HT1080 (cell line): Measurements from ENCODE around the gene PPAN. TPM values are rescaled to one million over a fixed set of nuclear protein-coding genes. Genes with fewer than 3 reads are reported as not detected.

Experiments
- DNase-seq: peaks from one replicate; pipeline ENCODE4 v3.0.0-alpha.2; 2015; ENCODE audit warnings: low read depth
- small RNA-seq: library from RNA; depleted of rRNA; stranded (forward); fragments of <200 nt; gene quantifications from one replicate; pipeline ENCODE3, GENCODE V24; 2014
- total RNA-seq: library from RNA; depleted of rRNA; stranded (reverse); fragments of >200 nt; shearing (Covaris generic); gene quantifications from 2 replicates; pipeline ENCODE4 v1.2.3, GENCODE V29; 2014; rRNA removed

PPAN gene
- total RNA-seq, 1 experiment from 2014 or later = 79.6 TPM

GRCh38 chr19:10138879-10139795 lies 33.0 kb downstream of the PPAN start:
- DNase-seq = no peak

DNA sequence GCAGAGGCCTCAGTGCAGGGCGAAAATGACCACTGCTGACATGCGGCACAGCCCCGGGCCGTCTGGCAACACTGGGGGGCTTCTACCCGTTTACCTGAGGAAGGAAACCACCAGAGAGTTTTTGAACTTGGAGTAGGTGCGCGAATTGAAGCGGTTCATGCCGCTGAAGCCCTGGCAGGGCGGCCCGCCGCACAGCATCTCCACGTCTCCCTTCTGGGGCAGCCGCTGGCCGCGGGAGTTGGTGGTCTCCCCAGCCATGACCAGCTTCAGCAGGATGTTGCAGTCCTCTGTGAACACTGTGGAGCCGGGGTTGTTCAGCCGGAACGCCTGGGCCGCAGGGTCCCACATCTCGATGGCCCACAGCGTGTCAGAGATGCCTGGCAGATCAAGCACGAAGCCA lies 33.8 kb downstream of the PPAN start:
- DNase-seq = no peak

GRCh38 chr19:10141479-10141878 lies 35.3 kb downstream of the PPAN start:
- no peak for DNase-seq

DNA sequence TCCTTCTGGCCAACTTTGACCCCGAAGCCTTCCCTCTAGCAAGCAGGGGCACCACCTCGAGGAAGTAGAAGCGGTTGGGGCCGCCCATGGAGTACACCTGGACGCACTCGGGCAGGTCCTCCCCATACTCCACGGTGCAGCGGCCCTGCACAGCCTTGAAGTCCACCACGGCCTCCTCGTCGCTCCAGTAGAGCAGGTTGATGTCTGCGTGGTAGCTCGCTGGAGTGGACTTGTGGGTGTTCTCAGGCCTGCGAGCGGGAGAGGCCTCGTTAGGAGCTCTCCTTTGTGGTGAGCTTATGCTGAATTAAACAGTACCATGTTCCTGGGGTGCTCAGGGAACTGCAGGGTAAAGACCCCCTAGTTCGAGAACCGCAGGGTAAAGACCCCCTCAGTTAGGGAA lies 35.8 kb downstream of the PPAN start:
- DNase-seq = no peak

GRCh38 chr19:10142701-10143375 lies 36.7 kb downstream of the PPAN start:
- DNase-seq = no peak

DNA sequence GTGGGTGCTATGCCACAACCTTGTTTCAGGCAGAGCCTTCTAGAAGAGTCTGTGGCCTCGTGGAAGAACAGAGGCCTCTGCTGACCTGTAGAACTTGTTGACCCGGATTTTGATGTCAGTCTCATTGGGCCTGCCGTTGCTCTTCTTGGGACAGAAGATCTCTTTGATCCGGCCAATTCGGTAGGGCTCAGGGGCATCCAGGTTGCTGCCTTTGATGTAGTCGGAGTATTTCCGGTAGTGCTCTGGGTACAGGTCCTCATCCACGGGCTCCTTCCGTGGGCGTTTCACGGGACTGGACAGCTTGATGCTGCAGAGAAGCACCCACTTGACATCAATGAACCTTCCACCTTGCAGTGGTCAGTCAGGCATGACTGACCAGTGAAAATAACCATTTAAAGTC lies 37.5 kb downstream of the PPAN start:
- DNase-seq = no peak

GRCh38 chr19:10144361-10144760 lies 38.2 kb downstream of the PPAN start:
- no peak for DNase-seq

DNA sequence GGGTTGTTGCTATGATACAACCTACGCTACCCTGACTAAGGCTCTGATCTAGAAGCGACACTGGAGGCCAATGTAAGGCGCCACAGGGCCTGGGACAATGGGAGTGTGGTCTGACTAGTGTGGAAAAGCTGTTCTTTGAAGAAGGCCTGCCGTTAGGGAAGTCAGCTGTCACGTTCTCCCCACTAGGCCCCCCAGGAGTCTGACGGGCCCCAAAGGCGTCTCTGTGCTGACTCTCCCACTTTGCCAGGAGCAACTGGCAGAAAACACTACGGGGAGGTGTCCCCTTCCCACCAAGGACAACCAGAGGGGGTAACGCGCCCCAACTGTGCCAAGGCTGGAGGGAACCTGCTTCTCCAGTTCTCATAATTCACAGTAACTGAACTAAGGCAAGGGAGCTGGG lies 38.9 kb downstream of the PPAN start:
- no peak for DNase-seq

- no peak for DNase-seq
Observed at GRCh38 chr19:10146142-10146541, 40.0 kb downstream of the PPAN start.

DNA sequence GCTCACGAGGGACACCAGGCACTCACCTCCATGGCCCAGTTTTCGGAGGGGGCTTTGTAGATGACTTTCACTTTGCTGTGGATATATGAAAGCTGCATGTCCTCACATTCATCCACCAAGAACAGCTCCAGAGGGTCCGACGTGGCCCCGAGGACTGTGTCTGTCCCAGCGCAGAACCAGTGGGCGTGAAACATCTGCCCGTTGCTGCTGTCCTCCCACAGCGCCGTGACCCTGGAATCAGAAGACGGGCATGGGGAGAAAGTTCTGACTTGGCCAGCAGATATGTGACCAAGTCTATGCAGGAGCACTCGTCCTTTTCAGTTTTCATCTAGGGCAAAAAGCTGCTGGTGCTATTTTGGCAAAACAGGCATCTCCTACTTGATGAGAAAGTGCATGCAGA lies 43.3 kb downstream of the PPAN start:
- DNase-seq = no peak

DNA sequence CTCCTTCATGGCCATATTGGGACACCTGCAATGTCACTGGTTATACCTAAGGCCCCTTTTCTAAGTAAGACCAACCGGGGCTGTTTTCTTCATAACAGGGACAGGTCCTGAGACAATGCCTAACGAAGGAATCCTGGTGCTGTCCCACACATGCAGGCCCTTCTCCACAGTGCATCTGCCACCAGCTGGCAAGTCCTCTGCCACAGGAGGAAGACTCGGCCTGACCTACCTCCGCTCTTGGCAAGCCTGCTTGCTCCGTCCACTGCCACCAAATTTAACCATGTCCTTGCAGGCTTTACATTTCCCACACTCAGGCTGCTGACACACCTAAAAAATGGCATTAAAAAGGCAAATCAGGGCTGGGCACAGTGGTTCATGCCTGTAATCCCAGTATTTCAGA lies 45.4 kb downstream of the PPAN start:
- no peak for DNase-seq

DNA sequence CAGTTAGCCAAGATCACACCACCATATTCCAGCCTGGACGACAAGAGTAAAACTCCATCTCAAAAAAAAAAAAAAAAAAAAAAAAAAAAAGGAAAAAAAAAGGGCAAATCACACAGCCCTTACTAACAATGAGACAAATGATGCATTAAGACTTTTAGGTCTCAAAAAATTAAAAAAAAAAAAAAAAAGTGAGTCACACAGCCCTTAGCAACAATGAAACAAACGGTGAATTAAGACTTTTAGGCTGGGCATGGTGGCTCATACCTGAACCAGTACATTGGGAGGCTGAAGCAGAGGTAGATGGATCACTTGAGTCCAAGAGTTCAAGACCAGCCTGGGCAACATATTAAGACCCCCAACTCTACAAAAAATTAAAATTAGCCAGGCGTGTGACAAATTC lies 45.9 kb downstream of the PPAN start:
- DNase-seq = peak; percentile 44

DNA sequence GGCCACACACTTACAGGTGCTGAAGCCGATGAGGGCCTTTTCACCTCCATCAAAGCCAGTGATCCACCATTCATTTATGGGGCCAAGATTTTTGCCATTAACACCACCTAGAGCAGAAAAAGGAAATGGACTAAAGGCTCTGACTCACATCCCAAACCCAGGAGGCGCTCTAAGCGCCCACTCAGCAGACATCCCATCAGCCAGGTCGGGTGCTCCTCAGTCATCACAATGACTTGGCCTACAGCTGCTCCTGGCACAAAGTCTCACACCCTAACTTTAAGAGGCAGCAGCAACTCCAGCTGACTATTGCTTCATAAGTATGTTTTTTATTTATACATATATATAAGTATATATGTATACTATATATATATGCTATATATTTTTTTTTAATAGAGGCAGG lies 49.7 kb downstream of the PPAN start:
- peak; percentile 36 for DNase-seq

DNA sequence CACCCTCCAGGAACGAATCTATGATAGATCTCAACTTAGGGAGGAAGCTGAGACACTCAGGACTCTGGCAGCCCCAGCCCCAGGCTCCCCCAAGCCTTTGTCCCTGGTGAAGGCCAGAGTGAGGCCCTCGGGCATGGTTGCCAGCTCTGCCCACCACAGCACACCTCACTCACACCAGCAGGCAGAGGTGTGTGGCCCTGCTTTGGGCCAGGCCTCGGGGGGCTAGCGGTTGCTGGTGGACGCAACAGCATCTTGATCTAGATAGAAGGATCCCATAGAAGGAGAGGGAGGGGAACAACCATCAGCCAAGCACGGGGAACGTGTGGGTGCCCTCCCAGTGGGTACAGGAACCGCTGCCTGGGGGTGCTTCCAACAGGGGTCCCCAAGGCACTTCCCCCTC lies 51.9 kb downstream of the PPAN start:
- no peak for DNase-seq

GRCh38 chr19:10158485-10158884 lies 52.3 kb downstream of the PPAN start:
- no peak for DNase-seq

DNA sequence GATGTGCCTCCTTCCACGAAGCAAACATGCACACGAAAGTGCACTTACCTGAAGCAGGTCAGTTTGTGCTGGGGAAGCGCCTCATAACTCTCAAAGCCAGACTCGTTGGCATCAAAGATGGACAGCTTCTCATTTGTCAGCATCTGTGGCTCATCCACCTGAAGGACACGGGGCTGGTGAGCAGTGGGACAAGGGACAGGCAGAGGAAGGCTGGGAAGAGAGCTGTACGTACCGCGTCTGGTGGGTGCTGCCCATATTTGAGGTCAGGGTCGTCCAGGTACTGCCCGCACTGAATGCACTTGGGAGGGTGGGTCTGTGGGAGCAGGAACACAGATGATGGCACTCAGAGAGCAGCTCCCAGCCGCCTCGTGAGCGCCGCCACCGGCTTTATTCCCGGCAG lies 53.4 kb downstream of the PPAN start:
- DNase-seq = no peak

Small RNAs within 50 kb of the gene (small RNA-seq; reads per million reads assigned to genes)
- gene SNORD105 (82.6 reads per million, percentile 96 among the genes with 10 or more reads in this experiment), gene SNORD105B (12,635 reads per million, percentile 100 among the genes with 10 or more reads in this experiment)

Other genes starting within 250 kb of the PPAN start
- gene OLFM2, start 169.8 kb upstream of the PPAN start, total RNA-seq = not detected in 2 replicates
- not detected in 2 replicates for gene COL5A3, start 95.9 kb upstream of the PPAN start, total RNA-seq
- gene RDH8, start 92.9 kb upstream of the PPAN start, total RNA-seq = not detected in 2 replicates
- gene SHFL, start 20.0 kb upstream of the PPAN start, total RNA-seq = 6.9 and 9.5 TPM in 2 replicates
- gene ANGPTL6, start 3.7 kb upstream of the PPAN start, total RNA-seq = 0.35 and 0.53 TPM in 2 replicates
- gene P2RY11, start 5.3 kb downstream of the PPAN start, total RNA-seq = 6.6 and 11.0 TPM in 2 replicates
- 519 and 525 TPM in 2 replicates for gene EIF3G, start 13.5 kb downstream of the PPAN start, total RNA-seq
- gene DNMT1, start 88.6 kb downstream of the PPAN start, total RNA-seq = 136 and 139 TPM in 2 replicates
- 1.1 and 1.9 TPM in 2 replicates for gene S1PR2, start 125.0 kb downstream of the PPAN start, total RNA-seq
- gene MRPL4, start 145.9 kb downstream of the PPAN start, total RNA-seq = 154 and 174 TPM in 2 replicates
- 0.27 and 0.30 TPM in 2 replicates for gene ICAM1, start 164.8 kb downstream of the PPAN start, total RNA-seq
- gene ICAM4, start 180.6 kb downstream of the PPAN start, total RNA-seq = not detected in 2 replicates
- gene ICAM5, start 183.6 kb downstream of the PPAN start, total RNA-seq = 0.17 and 0.31 TPM in 2 replicates
- 0.43 and 1.7 TPM in 2 replicates for gene ZGLP1, start 203.5 kb downstream of the PPAN start, total RNA-seq
- gene FDX2, start 209.7 kb downstream of the PPAN start, total RNA-seq = 31.5 and 42.4 TPM in 2 replicates
- 28.3 and 48.3 TPM in 2 replicates for gene RAVER1, start 227.2 kb downstream of the PPAN start, total RNA-seq
- gene ICAM3, start 233.3 kb downstream of the PPAN start, total RNA-seq = 8.3 and 8.8 TPM in 2 replicates